WERI-Rb-1 (cell line): Measurements from ENCODE around the gene L3MBTL2.

Experiments
- DNase-seq: peaks from one replicate; pipeline ENCODE4 v3.0.0-alpha.2; 2020
- H3K27ac ChIP-seq: fragments of 250-450 bp; sonication (Bioruptor Pico); 2 replicates; pipeline ENCODE4 v1.5.1; 2020; ENCODE audit warnings: mild to moderate bottlenecking, moderate library complexity
- H3K27me3 ChIP-seq: fragments of 250-450 bp; sonication (Bioruptor Pico); 2 replicates; pipeline ENCODE4 v1.5.1; 2021; ENCODE audit warnings: mild to moderate bottlenecking, low read depth, moderate library complexity; ENCODE audit not compliant: insufficient read depth, severe bottlenecking
- H3K36me3 ChIP-seq: fragments of 250-450 bp; sonication (Bioruptor Pico); 2 replicates; pipeline ENCODE4 v1.5.1; 2020; ENCODE audit warnings: mild to moderate bottlenecking, moderate library complexity
- H3K4me3 ChIP-seq: 2 replicates; pipeline ENCODE4 v1.5.1; 2011; ENCODE audit warnings: low read depth, mild to moderate bottlenecking, control low read depth, low read length
- H3K9me3 ChIP-seq: fragments of 250-450 bp; sonication (Bioruptor Pico); 2 replicates; pipeline ENCODE4 v1.5.1; 2021; ENCODE audit warnings: mild to moderate bottlenecking, moderate library complexity; ENCODE audit not compliant: severe bottlenecking
- TF ChIP-seq, protein P1 (sequence below): IDR thresholded peaks from 2 replicates; pipeline ENCODE4 v1.5.1; 2011; ENCODE audit warnings: low read depth, mild to moderate bottlenecking, control low read depth, inconsistent platforms, low read length

L3MBTL2 gene

DNA sequence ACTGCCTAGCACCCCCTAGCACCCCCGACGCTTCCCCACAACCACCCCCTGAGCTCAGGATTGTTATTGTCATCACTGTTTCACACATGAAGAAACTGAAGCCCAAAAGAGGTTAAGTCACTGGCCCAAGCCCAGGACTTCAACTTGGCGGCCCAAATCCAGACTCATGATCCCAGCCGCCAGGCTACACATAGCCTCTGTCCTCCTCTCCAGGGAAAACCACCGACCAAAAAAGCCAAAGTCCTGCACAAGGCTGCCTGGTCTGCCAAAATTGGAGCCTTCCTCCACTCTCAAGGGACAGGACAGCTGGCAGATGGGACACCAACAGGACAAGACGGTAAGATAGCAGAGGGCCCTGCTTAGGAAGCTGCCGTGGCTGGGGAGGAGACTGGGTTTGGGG is 10.8 kb downstream of the L3MBTL2 start:
- H3K9me3 ChIP-seq = peaks cover 15% of the 10 kb centered on the region
- no peak overlapping the region for H3K27ac ChIP-seq
- H3K36me3 ChIP-seq = peaks cover 55% of the 10 kb centered on the region
- DNase-seq = no peak
- H3K27me3 ChIP-seq = no peaks in the 10 kb centered on the region
- TF ChIP-seq, protein P1, sequence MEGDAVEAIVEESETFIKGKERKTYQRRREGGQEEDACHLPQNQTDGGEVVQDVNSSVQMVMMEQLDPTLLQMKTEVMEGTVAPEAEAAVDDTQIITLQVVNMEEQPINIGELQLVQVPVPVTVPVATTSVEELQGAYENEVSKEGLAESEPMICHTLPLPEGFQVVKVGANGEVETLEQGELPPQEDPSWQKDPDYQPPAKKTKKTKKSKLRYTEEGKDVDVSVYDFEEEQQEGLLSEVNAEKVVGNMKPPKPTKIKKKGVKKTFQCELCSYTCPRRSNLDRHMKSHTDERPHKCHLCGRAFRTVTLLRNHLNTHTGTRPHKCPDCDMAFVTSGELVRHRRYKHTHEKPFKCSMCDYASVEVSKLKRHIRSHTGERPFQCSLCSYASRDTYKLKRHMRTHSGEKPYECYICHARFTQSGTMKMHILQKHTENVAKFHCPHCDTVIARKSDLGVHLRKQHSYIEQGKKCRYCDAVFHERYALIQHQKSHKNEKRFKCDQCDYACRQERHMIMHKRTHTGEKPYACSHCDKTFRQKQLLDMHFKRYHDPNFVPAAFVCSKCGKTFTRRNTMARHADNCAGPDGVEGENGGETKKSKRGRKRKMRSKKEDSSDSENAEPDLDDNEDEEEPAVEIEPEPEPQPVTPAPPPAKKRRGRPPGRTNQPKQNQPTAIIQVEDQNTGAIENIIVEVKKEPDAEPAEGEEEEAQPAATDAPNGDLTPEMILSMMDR = no peak
- H3K4me3 ChIP-seq = no peak overlapping the region

- TF ChIP-seq, protein P1 = no peak
- peaks cover 65% of the 10 kb centered on the region for H3K36me3 ChIP-seq
- peak overlapping the region; percentile 40; the same call in 1 of the 2 replicates for H3K27ac ChIP-seq
- H3K27me3 ChIP-seq = no peaks in the 10 kb centered on the region
- H3K9me3 ChIP-seq = peaks cover 15% of the 10 kb centered on the region
- no peak overlapping the region for H3K4me3 ChIP-seq
- DNase-seq = no peak
Measured at GRCh38 chr22:41216984-41217383, 11.9 kb downstream of the L3MBTL2 start.

DNA sequence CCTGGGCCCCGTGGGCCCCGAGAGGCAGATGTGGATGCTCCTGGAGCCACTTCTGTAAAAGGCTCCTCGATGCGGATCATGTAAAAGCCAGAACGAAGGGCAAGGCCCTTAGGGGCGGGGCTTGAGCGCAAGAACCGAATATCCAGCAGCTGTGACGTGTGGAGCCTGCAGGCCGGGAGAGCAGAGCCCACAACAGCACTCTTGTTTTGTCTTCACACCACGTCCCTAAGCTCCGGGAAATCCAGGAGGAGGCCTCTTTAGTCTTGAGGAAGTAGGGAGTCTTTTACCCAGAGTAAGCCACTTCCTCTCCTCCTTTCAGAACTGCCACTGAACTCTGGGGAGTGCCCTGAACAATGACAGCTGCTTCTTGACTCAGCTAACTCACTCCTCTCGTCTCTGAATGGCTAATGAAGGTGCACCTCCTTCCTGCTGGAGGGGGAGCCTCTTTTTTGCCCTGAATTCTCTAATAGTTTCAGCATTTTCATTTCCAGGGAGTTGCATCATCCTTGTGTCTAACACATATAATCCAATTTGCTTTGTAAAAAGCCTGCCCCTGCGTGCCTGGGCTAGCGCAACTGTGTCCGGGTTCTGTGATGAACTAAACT is 12.5 kb downstream of the L3MBTL2 start:
- DNase-seq = peak; percentile 61
- Histone ChIP-seq H3K36me3 (peaks cover 64% of the 10 kb centered on the region), H3K9me3 (peaks cover 15% of the 10 kb centered on the region), H3K27me3 (no peaks in the 10 kb centered on the region), H3K4me3 (no peak overlapping the region), H3K27ac (peak overlapping the region; percentile 40)
- TF ChIP-seq, protein P1 = no peak

DNA sequence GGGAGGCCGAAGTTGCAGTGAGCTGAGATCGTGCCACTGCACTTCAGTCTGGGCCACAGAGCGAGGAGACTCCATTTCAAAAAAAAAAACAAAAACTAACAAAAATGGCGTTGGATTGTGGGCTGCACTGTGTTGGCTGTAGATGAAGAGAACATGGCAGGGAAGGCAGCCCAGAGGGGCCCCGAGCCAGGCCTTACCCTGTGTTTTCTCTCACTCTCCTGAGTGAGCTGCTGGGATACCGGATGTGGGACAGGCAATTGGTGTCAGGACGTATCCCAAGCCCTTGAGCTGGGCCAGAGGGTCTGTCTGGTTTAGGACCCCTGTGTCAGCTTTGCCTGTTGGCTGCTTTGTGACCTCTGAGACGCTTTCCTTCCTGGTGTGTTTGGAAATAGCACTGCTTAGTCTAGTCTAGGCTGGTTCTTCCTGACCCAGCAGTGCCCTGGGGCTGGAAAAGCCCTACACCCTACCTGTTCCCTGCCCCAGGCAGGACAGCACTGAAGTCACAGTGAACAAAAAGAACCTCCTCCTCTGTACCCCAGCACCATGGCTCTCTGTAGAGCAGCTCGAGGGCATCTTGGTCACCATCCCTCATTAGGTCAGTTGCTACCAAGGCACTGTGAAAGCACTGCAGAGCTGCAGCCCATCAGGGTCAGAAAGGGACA is 17.9 kb downstream of the L3MBTL2 start:
- peaks cover 69% of the 10 kb centered on the region for H3K36me3 ChIP-seq

GRCh38 chr22:41223535-41223934 is 18.4 kb downstream of the L3MBTL2 start:
- DNase-seq = no peak
- Histone ChIP-seq H3K27me3 (no peaks in the 10 kb centered on the region), H3K4me3 (no peak overlapping the region), H3K9me3 (no peaks in the 10 kb centered on the region), H3K36me3 (peaks cover 72% of the 10 kb centered on the region), H3K27ac (no peak overlapping the region)
- TF ChIP-seq, protein P1 = no peak

More for the DNA sequence above, 17.9 kb downstream of the L3MBTL2 start:
- Histone ChIP-seq H3K4me3 (no peak overlapping the region), H3K27me3 (no peaks in the 10 kb centered on the region), H3K9me3 (no peaks in the 10 kb centered on the region), H3K27ac (no peak overlapping the region)
- TF ChIP-seq, protein P1 = no peak
- no peak for DNase-seq
